Measurements from ENCODE around the gene HEPACAM2. TPM values are rescaled to one million over a fixed set of nuclear protein-coding genes. Genes with fewer than 3 reads are reported as not detected.

The HEPACAM2 gene
- polyA plus RNA-seq, 1 of the 3 experiments (the other 2 are of a cell fraction) = not detected

DNA sequence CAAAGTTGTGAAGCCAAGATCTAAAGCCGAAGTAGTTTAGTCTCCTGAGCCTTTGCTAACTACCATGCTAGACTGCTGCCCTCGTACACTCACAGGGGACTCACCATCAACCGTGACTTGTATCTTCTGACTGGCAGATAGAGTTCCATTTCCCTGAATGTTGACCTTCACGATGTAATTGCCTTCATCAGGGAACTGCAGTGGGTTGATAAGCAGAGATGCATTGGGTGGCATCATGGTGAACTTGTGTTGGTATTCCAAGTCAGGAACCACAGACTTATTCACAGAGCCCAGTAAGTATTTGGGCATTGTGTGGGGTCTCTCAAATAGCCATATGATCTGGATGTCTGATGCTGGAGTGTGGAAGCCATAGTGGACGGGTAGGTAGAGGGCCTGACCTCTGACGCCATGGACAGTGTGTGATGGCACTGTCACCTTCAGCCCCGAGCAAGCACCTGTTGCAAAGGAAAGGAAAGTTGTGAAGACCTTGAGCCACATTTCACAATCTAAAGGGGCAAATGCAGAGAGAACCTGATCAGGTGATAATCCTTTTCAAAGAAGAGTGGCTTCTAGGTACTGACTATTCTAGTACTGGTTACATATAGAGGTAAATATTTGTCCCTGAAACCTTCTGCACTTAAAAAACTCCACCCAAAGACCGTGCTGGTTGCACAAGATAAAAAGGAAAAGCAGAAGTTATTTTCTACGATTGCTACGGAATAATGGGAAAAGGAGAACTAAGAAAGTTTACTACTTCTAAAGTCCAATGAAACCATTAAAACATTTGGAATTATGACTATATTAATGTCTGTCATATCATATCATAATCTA is 7.1 kb downstream of the HEPACAM2 start:
- no peak overlapping the region for H3K27ac ChIP-seq (ENCODE audit: low read depth in 2 of 2, low read length in 1 of 2)
- no peak overlapping the region for H3K4me2 ChIP-seq
- WGBS (ENCODE audit: low lambda C conversion rate) = 9% methylated on average over 10 of the region's 10 CpGs
- no peaks in the 10 kb centered on the region for H3K36me3 ChIP-seq (replicated peaks in 1 of 2; ENCODE audit: control insufficient read depth in 1 of 2, insufficient read depth in 2 of 2, low read length in 1 of 2)
- H3K27me3 ChIP-seq (ENCODE audit: insufficient read depth) = peaks cover 34% of the 10 kb centered on the region
- no peak for DNase-seq
- H3K79me2 ChIP-seq (ENCODE audit: insufficient read depth) = no peaks in the 10 kb centered on the region
- no peaks in the 10 kb centered on the region for H3K9me2 ChIP-seq
- no peak overlapping the region for H3K4me3 ChIP-seq (ENCODE audit: low read depth in 2 of 2, low read length in 1 of 2)
- ChIA-PET CTCF (no interaction called here), POLR2A (no interaction called here)
- no peak overlapping the region for H2AFZ ChIP-seq (ENCODE audit: low read depth)
- no peaks in the 10 kb centered on the region for H4K20me1 ChIP-seq (ENCODE audit: insufficient read depth)
- no peak overlapping the region for H3K9ac ChIP-seq
- TF ChIP-seq, protein P1, sequence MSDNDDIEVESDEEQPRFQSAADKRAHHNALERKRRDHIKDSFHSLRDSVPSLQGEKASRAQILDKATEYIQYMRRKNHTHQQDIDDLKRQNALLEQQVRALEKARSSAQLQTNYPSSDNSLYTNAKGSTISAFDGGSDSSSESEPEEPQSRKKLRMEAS (IDR thresholded peaks at IDR 0.05; ENCODE audit: low read depth) = no peak
- TF ChIP-seq FOSL2 (IDR thresholded peaks at IDR 0.05; ENCODE audit: borderline replicate concordance, low read depth) (no peak), ELF1 (IDR thresholded peaks at IDR 0.05) (no peak), SMC3 (IDR thresholded peaks at IDR 0.05; ENCODE audit: low read depth, low read length) (no peak), RAD21 (IDR thresholded peaks at IDR 0.05; ENCODE audit: low read length) (no peak), POLR2AphosphoS5 (IDR thresholded peaks at IDR 0.05; ENCODE audit: low read depth, low read length) (no peak), CHD2 (IDR thresholded peaks at IDR 0.05; ENCODE audit: low read length, partially characterized antibody) (no peak), RCOR1 (IDR thresholded peaks at IDR 0.05; ENCODE audit: low read length) (no peak), NFIC (IDR thresholded peaks at IDR 0.05; ENCODE audit: borderline replicate concordance) (no peak), GATA2 (CRISPR knock-in tag; IDR thresholded peaks at IDR 0.05) (no peak), TAF1 (IDR thresholded peaks at IDR 0.05; ENCODE audit: borderline replicate concordance, low read depth, low read length) (no peak)
- TF ChIP-seq, protein P2, sequence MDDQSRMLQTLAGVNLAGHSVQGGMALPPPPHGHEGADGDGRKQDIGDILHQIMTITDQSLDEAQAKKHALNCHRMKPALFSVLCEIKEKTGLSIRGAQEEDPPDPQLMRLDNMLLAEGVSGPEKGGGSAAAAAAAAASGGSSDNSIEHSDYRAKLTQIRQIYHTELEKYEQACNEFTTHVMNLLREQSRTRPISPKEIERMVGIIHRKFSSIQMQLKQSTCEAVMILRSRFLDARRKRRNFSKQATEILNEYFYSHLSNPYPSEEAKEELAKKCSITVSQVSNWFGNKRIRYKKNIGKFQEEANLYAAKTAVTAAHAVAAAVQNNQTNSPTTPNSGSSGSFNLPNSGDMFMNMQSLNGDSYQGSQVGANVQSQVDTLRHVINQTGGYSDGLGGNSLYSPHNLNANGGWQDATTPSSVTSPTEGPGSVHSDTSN (IDR thresholded peaks at IDR 0.05) = no peak
- TF ChIP-seq, protein P3, sequence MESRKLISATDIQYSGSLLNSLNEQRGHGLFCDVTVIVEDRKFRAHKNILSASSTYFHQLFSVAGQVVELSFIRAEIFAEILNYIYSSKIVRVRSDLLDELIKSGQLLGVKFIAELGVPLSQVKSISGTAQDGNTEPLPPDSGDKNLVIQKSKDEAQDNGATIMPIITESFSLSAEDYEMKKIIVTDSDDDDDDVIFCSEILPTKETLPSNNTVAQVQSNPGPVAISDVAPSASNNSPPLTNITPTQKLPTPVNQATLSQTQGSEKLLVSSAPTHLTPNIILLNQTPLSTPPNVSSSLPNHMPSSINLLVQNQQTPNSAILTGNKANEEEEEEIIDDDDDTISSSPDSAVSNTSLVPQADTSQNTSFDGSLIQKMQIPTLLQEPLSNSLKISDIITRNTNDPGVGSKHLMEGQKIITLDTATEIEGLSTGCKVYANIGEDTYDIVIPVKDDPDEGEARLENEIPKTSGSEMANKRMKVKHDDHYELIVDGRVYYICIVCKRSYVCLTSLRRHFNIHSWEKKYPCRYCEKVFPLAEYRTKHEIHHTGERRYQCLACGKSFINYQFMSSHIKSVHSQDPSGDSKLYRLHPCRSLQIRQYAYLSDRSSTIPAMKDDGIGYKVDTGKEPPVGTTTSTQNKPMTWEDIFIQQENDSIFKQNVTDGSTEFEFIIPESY (IDR thresholded peaks at IDR 0.05; ENCODE audit: borderline replicate concordance, low read depth) = no peak
- H3F3A ChIP-seq (replicated peaks; ENCODE audit: insufficient read depth) = no peaks in the 10 kb centered on the region
- H3K9me3 ChIP-seq = no peaks in the 10 kb centered on the region
- no peaks in the 10 kb centered on the region for H3K4me1 ChIP-seq (ENCODE audit: control insufficient read depth in 1 of 2, insufficient read depth in 2 of 2, low read depth in 1 of 2, low read length in 1 of 2)

DNA sequence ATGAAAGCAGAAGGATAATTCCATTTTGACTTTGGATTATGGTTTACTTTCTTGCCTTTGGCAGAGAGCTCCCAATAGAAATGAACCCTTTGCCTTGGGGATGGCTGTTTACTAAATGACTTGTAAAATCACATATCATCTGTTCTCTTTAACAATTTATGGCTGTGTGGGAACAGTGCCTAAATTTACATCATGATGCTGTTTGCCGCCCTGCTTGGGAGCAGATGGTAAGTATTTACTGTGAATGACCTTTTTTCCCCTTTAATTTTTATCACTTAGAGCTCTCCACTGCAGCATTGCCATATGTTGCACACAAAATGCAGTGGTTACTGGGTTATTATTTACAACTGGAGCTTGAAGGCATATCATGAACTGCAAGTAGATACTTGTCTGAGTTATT is 13.4 kb downstream of the HEPACAM2 start:
- Histone ChIP-seq H3K4me2 (no peak overlapping the region), H3K36me3 (replicated peaks in 1 of 2; ENCODE audit: control insufficient read depth in 1 of 2, insufficient read depth in 2 of 2, low read length in 1 of 2) (no peaks in the 10 kb centered on the region), H3K9ac (no peak overlapping the region), H4K20me1 (ENCODE audit: insufficient read depth) (no peaks in the 10 kb centered on the region), H3K9me2 (no peaks in the 10 kb centered on the region), H3K27me3 (ENCODE audit: insufficient read depth) (peaks cover 12% of the 10 kb centered on the region), H3K27ac (ENCODE audit: low read depth in 2 of 2, low read length in 1 of 2) (no peak overlapping the region), H3K4me3 (ENCODE audit: low read depth in 2 of 2, low read length in 1 of 2) (no peak overlapping the region), H3K4me1 (ENCODE audit: control insufficient read depth in 1 of 2, insufficient read depth in 2 of 2, low read depth in 1 of 2, low read length in 1 of 2) (no peaks in the 10 kb centered on the region), H3K79me2 (ENCODE audit: insufficient read depth) (no peaks in the 10 kb centered on the region), H3K9me3 (no peaks in the 10 kb centered on the region), H3F3A (replicated peaks; ENCODE audit: insufficient read depth) (no peaks in the 10 kb centered on the region), H2AFZ (ENCODE audit: low read depth) (no peak overlapping the region)
- no peak for TF ChIP-seq EP300 (IDR thresholded peaks at IDR 0.05; ENCODE audit: borderline replicate concordance in 1 of 2, low read depth in 1 of 2, low read length in 1 of 2)
- no peak for DNase-seq
- WGBS (ENCODE audit: low lambda C conversion rate) = 0% methylated on average over 1 of the region's 1 CpG
- POLR2A ChIA-PET = no interaction called here
- CTCF ChIA-PET = interaction anchor here (1.0 to 2.0 kb wide), 4 partner anchors 10 to 19 kb away, joined by 3 to 11 read pairs (median 4); no protein-coding TSS in a partner anchor

Measured in SK-N-SH (cell line).